Measurements from ENCODE around the gene RNU6-1. TPM values are rescaled to one million over a fixed set of nuclear protein-coding genes. Genes with fewer than 3 reads are reported as not detected.

Gene RNU6-1
- total RNA-seq, 1 experiment from 2014 or later: not detected

- ChIA-PET POLR2A (ENCODE audit: low non-redundant PET) (no interaction called here), CTCF (no interaction called here)
- Histone ChIP-seq H3K36me3 (ENCODE audit: insufficient read depth, low read length, poor library complexity, severe bottlenecking) (no peaks in the 10 kb centered on the region), H3K4me3 (ENCODE audit: low read depth, low read length, poor library complexity, severe bottlenecking) (no peak overlapping the region), H3K9me3 (ENCODE audit: low read depth, low read length, poor library complexity, severe bottlenecking) (no peaks in the 10 kb centered on the region), H3K4me1 (ENCODE audit: insufficient read depth, low read length, poor library complexity, severe bottlenecking) (no peaks in the 10 kb centered on the region), H3K27ac (ENCODE audit: low read depth, low read length, poor library complexity, severe bottlenecking) (no peak overlapping the region), H3K27me3 (replicated peaks; ENCODE audit: insufficient read depth, low read depth, low read length, poor library complexity) (no peaks in the 10 kb centered on the region)
- DNase-seq (ENCODE audit: low spot score): no peak
- no TSS peak for BruUV-seq (replicated peaks)
- intact Hi-C loops (cut with micrococcal nuclease; ENCODE audit: unreplicated experiment): no loop called here
- TF ChIP-seq EZH2 (IDR thresholded peaks at IDR 0.05; ENCODE audit: borderline replicate concordance, low read depth, low read length, poor library complexity, severe bottlenecking) (no peak), CTCF (conservative IDR thresholded peaks at IDR 0.05; ENCODE audit: low read depth, low read length) (no peak)
Observed at GRCh38 chr15:67852418-67852817, 12.6 kb upstream of the RNU6-1 start.

- no TSS peak for BruUV-seq (replicated peaks)
- CTCF ChIA-PET: no interaction called here
- Histone ChIP-seq H3K27me3 (replicated peaks; ENCODE audit: insufficient read depth, low read depth, low read length, poor library complexity) (no peaks in the 10 kb centered on the region), H3K36me3 (ENCODE audit: insufficient read depth, low read length, poor library complexity, severe bottlenecking) (no peaks in the 10 kb centered on the region), H3K4me1 (ENCODE audit: insufficient read depth, low read length, poor library complexity, severe bottlenecking) (no peaks in the 10 kb centered on the region), H3K27ac (ENCODE audit: low read depth, low read length, poor library complexity, severe bottlenecking) (no peak overlapping the region), H3K4me3 (ENCODE audit: low read depth, low read length, poor library complexity, severe bottlenecking) (no peak overlapping the region), H3K9me3 (ENCODE audit: low read depth, low read length, poor library complexity, severe bottlenecking) (no peaks in the 10 kb centered on the region)
- intact Hi-C loops (cut with micrococcal nuclease; ENCODE audit: unreplicated experiment): no loop called here
- TF ChIP-seq EZH2 (IDR thresholded peaks at IDR 0.05; ENCODE audit: borderline replicate concordance, low read depth, low read length, poor library complexity, severe bottlenecking) (no peak), CTCF (conservative IDR thresholded peaks at IDR 0.05; ENCODE audit: low read depth, low read length) (no peak)
- POLR2A ChIA-PET (ENCODE audit: low non-redundant PET): no interaction called here
- DNase-seq (ENCODE audit: low spot score): no peak
Observed at GRCh38 chr15:67850994-67851571, 11.2 kb upstream of the RNU6-1 start.

GRCh38 chr15:67850336-67850735 is 10.5 kb upstream of the RNU6-1 start:
- CTCF ChIA-PET: no interaction called here
- POLR2A ChIA-PET (ENCODE audit: low non-redundant PET): no interaction called here
- Histone ChIP-seq H3K36me3 (ENCODE audit: insufficient read depth, low read length, poor library complexity, severe bottlenecking) (no peaks in the 10 kb centered on the region), H3K27ac (ENCODE audit: low read depth, low read length, poor library complexity, severe bottlenecking) (no peak overlapping the region), H3K4me3 (ENCODE audit: low read depth, low read length, poor library complexity, severe bottlenecking) (no peak overlapping the region), H3K4me1 (ENCODE audit: insufficient read depth, low read length, poor library complexity, severe bottlenecking) (no peaks in the 10 kb centered on the region), H3K9me3 (ENCODE audit: low read depth, low read length, poor library complexity, severe bottlenecking) (no peaks in the 10 kb centered on the region), H3K27me3 (replicated peaks; ENCODE audit: insufficient read depth, low read depth, low read length, poor library complexity) (no peaks in the 10 kb centered on the region)
- no TSS peak for BruUV-seq (replicated peaks)
- no peak for TF ChIP-seq CTCF (conservative IDR thresholded peaks at IDR 0.05; ENCODE audit: low read depth, low read length)
- no peak for TF ChIP-seq EZH2 (IDR thresholded peaks at IDR 0.05; ENCODE audit: borderline replicate concordance, low read depth, low read length, poor library complexity, severe bottlenecking)
- intact Hi-C loops (cut with micrococcal nuclease; ENCODE audit: unreplicated experiment): no loop called here
- DNase-seq (ENCODE audit: low spot score): no peak

Data from A673 (cell line).